ENCODE measurements around the gene GPR152. TPM values are rescaled to one million over a fixed set of nuclear protein-coding genes. Genes with fewer than 3 reads are reported as not detected.
"Not testable (repeated sequence)": the region's sequence is repeated elsewhere in the genome, so short reads cannot be mapped to it uniquely, and the experiment has no call there.

Gene GPR152
- total RNA-seq, 1 experiment from 2014 or later, result not detected

DNA sequence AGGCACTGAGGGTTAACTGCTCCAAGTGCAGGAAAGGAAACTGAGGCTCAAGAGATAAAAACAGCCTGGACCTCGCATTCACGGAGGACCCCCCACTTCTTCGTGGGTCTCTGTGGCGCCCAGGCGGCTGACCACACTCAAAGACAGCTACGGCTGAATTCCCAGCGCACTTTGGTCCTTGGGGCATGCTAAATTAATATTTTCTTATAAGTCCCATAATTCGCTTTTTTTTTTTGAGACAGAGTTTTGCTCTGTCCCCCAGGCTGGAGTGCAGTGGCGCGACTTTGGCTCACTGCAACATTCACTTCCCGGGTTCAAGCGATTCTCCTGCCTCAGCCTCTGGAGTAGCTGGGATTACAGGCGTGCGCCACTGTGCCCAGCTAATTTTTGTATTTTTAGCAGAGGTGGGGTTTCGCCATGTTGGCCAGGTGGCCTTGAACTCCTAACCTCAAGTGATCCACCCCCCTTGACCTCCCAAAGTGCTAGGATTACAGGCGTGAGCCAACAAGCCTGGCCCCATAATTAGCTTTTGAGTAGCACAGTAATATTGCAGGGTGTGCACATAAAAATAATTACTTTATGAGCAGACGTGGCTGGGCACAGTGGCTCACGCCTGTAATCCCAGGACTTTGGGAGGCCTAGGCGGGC is 50.2 kb downstream of the GPR152 start:
- H4K8ac ChIP-seq (replicated peaks; ENCODE audit: insufficient read length, low read depth, low read length); H2BK15ac ChIP-seq (ENCODE audit: low read depth, low read length); H3K27me3 ChIP-seq (ENCODE audit: insufficient read depth, low read length); H3K4ac ChIP-seq (ENCODE audit: low read depth, low read length); H3T11ph ChIP-seq (ENCODE audit: low read length); H3K9ac ChIP-seq (ENCODE audit: extremely low read depth, insufficient read length, low read length); DNase-seq; H3K23ac ChIP-seq (ENCODE audit: insufficient read length, low read depth, low read length); H3K27ac Mint-ChIP-seq; H3K14ac ChIP-seq (ENCODE audit: insufficient read depth, low read length); H2AK5ac ChIP-seq (ENCODE audit: insufficient read length, low read length); H3K9me3 Mint-ChIP-seq; H3K9me3 ChIP-seq (ENCODE audit: control insufficient read depth, low read depth, low read length); H3K79me1 ChIP-seq (ENCODE audit: insufficient read depth, low read depth, low read length, poor library complexity, severe bottlenecking); H3K23me2 ChIP-seq (ENCODE audit: insufficient read length, low read depth, low read length, poor library complexity, severe bottlenecking); H3K27me3 Mint-ChIP-seq (ENCODE audit: low read depth); H2BK5ac ChIP-seq (ENCODE audit: insufficient read length, low read length); H3K79me2 ChIP-seq (ENCODE audit: insufficient read depth, low read length); H4K20me1 ChIP-seq (ENCODE audit: control insufficient read depth, insufficient read depth, insufficient read length); H3K56ac ChIP-seq (ENCODE audit: insufficient read length, low read depth, low read length); H4K91ac ChIP-seq (ENCODE audit: insufficient read length, low read depth, low read length); H2BK20ac ChIP-seq (ENCODE audit: low read depth, low read length, poor library complexity, severe bottlenecking); H4K5ac ChIP-seq (ENCODE audit: insufficient read length, low read depth, low read length); H3K4me1 ChIP-seq (ENCODE audit: insufficient read depth, low read length); H2BK12ac ChIP-seq (ENCODE audit: insufficient read length, low read depth, low read length); H2BK120ac ChIP-seq (ENCODE audit: low read depth, low read length, poor library complexity, severe bottlenecking): not testable (repeated sequence)
- no CpG with 5 or more reads among the region's 19 CpGs for WGBS (ENCODE audit: extremely low coverage, insufficient read length, low lambda C conversion rate)
- Histone ChIP-seq H3K18ac (ENCODE audit: insufficient read length, low read depth, low read length) (peak overlapping the region; percentile 32), H2AFZ (ENCODE audit: low read length) (peak overlapping the region; percentile 97), H3K27ac (ENCODE audit: insufficient read length, low read depth, low read length) (peak overlapping the region; percentile 84), H3K4me2 (ENCODE audit: insufficient read depth, insufficient read length, low read length) (peak overlapping the region; percentile 67)
- Mint-ChIP-seq H3K4me1 (peaks cover 12 to 14% of the 10 kb centered on the region in 2 experiments), H3K36me3 (ENCODE audit: insufficient read depth in 1 of 3, low read depth in 3 of 3) (peaks cover 12 to 29% (median 29%) of the 10 kb centered on the region in 3 experiments), H3K4me3 (peak overlapping the region in 1 of 2 experiments; percentile 61; a peak in 3 of 5 replicates)
